Measurements from ENCODE around the gene KCNAB1.

DNA sequence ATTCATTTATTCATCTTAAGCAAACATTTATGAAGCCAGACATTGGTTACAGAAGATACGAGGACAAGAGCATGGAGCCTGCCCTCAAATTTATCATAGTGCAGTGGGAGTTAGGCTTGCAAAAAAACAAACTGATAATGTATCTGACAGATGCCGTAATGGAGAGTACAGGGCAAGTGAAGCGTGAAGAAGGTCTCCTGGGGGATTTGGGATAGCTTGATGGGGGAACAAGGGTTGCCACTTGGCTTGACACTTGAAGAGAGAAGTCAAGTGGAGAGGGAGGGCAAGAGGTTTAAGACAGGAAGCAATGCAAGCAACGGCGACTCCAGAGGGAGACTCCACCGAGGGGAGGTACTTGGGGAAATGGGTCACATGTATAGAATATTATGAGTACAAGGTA, 305.3 kb downstream of the KCNAB1 start:
- TF ChIP-seq EZH2 (IDR thresholded peaks at IDR 0.05; ENCODE audit: low read length, unreplicated experiment): no peak
- no peak for TF ChIP-seq CTCF (conservative IDR thresholded peaks at IDR 0.05; ENCODE audit: low read depth, low read length)
- TF ChIP-seq EZH2phosphoT487 (IDR thresholded peaks at IDR 0.05; ENCODE audit: borderline replicate concordance, low read length): no peak

Data from PC-3 (cell line).